Fibroblast of villous mesenchyme (primary cell): ENCODE data around the gene IGSF23. TPM values are rescaled to one million over a fixed set of nuclear protein-coding genes. Genes with fewer than 3 reads are reported as not detected.
A peak's percentile ranks its signal among the peaks of the same experiment; 100 is the strongest.
"Not testable (repeated sequence)": the region's sequence is repeated elsewhere in the genome, so short reads cannot be mapped to it uniquely, and the experiment has no call there.

Experiments
- DNase-seq: peaks from one replicate; pipeline ENCODE4 v3.0.0-alpha.2; 2010; ENCODE audit warnings: low read depth
- H3K4me3 ChIP-seq: 2 replicates; pipeline ENCODE4 v1.5.1; 2011; ENCODE audit warnings: low read depth, mild to moderate bottlenecking, low read length
- total RNA-seq: library from RNA; depleted of rRNA; stranded (reverse); fragments of >200 nt; gene quantifications from 2 replicates; pipeline ENCODE4 v1.2.3, GENCODE V29; 2012
- TF ChIP-seq, protein P1 (sequence below): IDR thresholded peaks from 2 replicates; pipeline ENCODE4 v1.5.1; 2012; ENCODE audit warnings: low read depth, mild to moderate bottlenecking, low read length; ENCODE audit not compliant: insufficient read depth

Gene IGSF23
- total RNA-seq, 1 donor, result 0.43 TPM

DNA sequence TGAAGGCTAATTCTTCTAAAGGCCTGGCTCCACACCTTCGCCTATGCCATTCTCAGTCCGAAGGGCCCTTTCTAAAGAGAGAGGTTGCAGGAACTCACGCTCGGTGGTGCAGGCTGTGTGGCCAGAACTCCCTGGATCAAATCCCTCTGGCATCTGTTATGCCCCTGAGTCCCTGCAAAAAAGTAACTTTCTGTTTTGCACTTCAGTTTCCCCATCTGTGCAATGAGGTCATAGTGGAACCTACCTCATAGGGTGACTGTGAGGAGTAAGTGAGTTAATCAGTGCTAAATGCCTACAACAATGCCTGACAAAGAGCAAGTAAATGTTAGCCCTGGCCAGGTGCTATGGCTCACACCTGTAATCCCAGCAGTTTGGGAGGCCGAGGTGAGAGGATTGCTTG lies 7.3 kb downstream of the IGSF23 start:
- H3K4me3 ChIP-seq, result no peak overlapping the region
- TF ChIP-seq, protein P1, sequence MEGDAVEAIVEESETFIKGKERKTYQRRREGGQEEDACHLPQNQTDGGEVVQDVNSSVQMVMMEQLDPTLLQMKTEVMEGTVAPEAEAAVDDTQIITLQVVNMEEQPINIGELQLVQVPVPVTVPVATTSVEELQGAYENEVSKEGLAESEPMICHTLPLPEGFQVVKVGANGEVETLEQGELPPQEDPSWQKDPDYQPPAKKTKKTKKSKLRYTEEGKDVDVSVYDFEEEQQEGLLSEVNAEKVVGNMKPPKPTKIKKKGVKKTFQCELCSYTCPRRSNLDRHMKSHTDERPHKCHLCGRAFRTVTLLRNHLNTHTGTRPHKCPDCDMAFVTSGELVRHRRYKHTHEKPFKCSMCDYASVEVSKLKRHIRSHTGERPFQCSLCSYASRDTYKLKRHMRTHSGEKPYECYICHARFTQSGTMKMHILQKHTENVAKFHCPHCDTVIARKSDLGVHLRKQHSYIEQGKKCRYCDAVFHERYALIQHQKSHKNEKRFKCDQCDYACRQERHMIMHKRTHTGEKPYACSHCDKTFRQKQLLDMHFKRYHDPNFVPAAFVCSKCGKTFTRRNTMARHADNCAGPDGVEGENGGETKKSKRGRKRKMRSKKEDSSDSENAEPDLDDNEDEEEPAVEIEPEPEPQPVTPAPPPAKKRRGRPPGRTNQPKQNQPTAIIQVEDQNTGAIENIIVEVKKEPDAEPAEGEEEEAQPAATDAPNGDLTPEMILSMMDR, result no peak
- DNase-seq, result no peak

- DNase-seq, result no peak
- TF ChIP-seq, protein P1, result no peak
- H3K4me3 ChIP-seq, result no peak overlapping the region
Measured at GRCh38 chr19:44621367-44621766, 8.0 kb downstream of the IGSF23 start.

DNA sequence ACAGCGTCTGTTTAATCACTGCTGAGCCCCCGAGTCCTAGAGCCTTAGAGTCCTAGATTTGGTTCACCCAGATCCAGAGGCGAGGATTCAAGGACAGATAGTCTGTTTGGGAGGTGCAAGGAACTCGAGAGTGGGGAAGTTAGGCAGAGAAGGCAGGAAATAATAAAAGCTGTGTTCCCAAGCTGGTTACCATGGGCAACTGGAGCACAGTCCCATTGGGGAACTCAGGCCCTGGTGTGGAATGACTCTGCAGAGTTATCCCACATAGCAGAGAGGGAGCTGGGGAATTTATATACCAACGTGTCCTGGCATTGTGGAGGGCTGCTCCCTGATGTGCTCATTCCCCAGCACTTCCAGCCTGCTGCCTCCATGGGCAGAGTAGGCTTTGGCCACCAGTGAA lies 9.7 kb downstream of the IGSF23 start:
- TF ChIP-seq, protein P1, result no peak
- H3K4me3 ChIP-seq, result no peak overlapping the region
- DNase-seq, result peak; percentile 55

- TF ChIP-seq, protein P1, result no peak
- DNase-seq, result no peak
- no peak overlapping the region for H3K4me3 ChIP-seq
Measured at GRCh38 chr19:44623626-44624025, 10.3 kb downstream of the IGSF23 start.

DNA sequence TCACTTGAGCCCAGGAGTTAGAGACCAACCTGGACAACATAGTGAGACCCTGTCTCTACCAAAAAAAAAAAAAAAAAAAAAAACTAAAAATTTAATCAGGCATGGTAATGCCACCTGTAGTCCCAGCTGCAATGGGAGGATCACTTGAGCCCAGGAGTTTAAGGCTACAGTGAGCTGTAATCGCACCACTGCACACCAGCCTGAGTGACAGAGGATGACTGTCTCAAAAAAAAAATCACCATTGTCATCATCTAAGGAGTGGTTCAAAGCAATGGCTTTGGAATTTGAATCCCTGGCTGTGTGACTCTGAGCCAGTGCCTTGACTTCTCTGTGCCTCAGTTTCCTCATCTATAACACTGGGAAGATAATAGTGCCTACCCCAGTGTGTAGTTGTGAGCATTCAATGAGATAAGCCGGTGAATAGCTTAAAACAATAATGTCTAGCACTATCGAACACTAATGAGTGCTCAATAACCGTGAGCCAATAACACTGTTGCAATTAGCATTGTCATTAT lies 11.5 kb downstream of the IGSF23 start:
- DNase-seq, result no peak
- TF ChIP-seq, protein P1, result no peak
- H3K4me3 ChIP-seq, result no peak overlapping the region

- not testable (repeated sequence) for DNase-seq, H3K4me3 ChIP-seq
Measured at GRCh38 chr19:44625637-44626036, 12.3 kb downstream of the IGSF23 start.

GRCh38 chr19:44626048-44626624 lies 12.8 kb downstream of the IGSF23 start:
- TF ChIP-seq, protein P1, result no peak
- H3K4me3 ChIP-seq, result no peak overlapping the region
- peak; percentile 89 for DNase-seq
